Vagina (tissue), 2 donors: ENCODE data around the gene NHP2.

Source experiments
- CTCF ChIP-seq, 3 experiments: fragments of 450-650 bp in 2 of 3; fragments of 200-600 bp in 1 of 3; sonication (generic) in 1 of 3; IDR thresholded peaks; one replicate each; pipeline ENCODE4 v1.5.1; 2017 to 2019; ENCODE audit warnings: antibody characterized with exemption in 3 of 3, mild to moderate bottlenecking in 2 of 3, moderate library complexity in 2 of 3
- POLR2A ChIP-seq, 2 donors: fragments of 450-650 bp; IDR thresholded peaks; one replicate each; pipeline ENCODE4 v1.6.1; 2017; ENCODE audit warnings: antibody characterized with exemption in 2 of 2, mild to moderate bottlenecking in 2 of 2, moderate library complexity in 2 of 2

GRCh38 chr5:178152491-178153444, 917 bp downstream of the NHP2 start:
- TF ChIP-seq POLR2A (IDR thresholded peaks at IDR 0.05), result no peak
- no peak for TF ChIP-seq CTCF (IDR thresholded peaks at IDR 0.05)
